H1 (cell line): ENCODE data around the gene DDX49. TPM values are rescaled to one million over a fixed set of nuclear protein-coding genes. Genes with fewer than 3 reads are reported as not detected.

ENCODE experiments used
- CTCF ChIA-PET: fragments of 300-600 bp; sonication (Branson Sonifier 250); formaldehyde crosslinking; loops from one replicate; lab custom pipeline; 2021; ENCODE audit not compliant: partially characterized antibody; lab: Charles Lee
- POLR2A ChIA-PET: fragments of 300-600 bp; sonication (Branson Sonifier 250); formaldehyde crosslinking; loops from one replicate; lab custom pipeline; 2021; ENCODE audit warnings: inconsistent platforms; ENCODE audit not compliant: partially characterized antibody; lab: Charles Lee
- DNase-seq, 2 experiments: peaks; one replicate each; pipeline versions ENCODE4 v3.0.0 to v3.0.0-alpha.2; 2010 to 2022; ENCODE audit warnings: low spot score in 2 of 2, low read depth in 1 of 2, mixed read lengths in 1 of 2
- FAIRE-seq: peaks from 2 replicates; lab custom pipeline; 2011; peaks lifted over from hg19 to GRCh38; lab: Jason Lieb, UNC
- H2AFZ ChIP-seq: 2 replicates; pipeline ENCODE4 v1.8.1; 2012; ENCODE audit warnings: low read length, inconsistent platforms
- H2AK5ac ChIP-seq: 2 replicates; pipeline ENCODE4 v1.6.1; 2013; ENCODE audit warnings: low read depth, low read length
- H2BK120ac ChIP-seq: replicated peaks from 2 replicates; pipeline ENCODE3; 2013; ENCODE audit warnings: low read depth, low read length, inconsistent platforms
- H2BK12ac ChIP-seq: 2 replicates; pipeline ENCODE4 v1.6.1; 2013; ENCODE audit warnings: low read depth, low read length
- H2BK15ac ChIP-seq: 2 replicates; pipeline ENCODE4 v1.6.1; 2013; ENCODE audit warnings: low read length
- H2BK20ac ChIP-seq: 2 replicates; pipeline ENCODE4 v1.6.1; 2013; ENCODE audit warnings: low read length
- H2BK5ac ChIP-seq: 2 replicates; pipeline ENCODE4 v1.6.1; 2013; ENCODE audit warnings: low read depth, low read length
- H3K14ac ChIP-seq: 2 replicates; pipeline ENCODE4 v1.6.1; 2013; ENCODE audit warnings: inconsistent platforms; ENCODE audit not compliant: insufficient read length
- H3K18ac ChIP-seq: 2 replicates; pipeline ENCODE4 v1.6.1; 2013; ENCODE audit warnings: low read length; ENCODE audit errors: extremely low read depth
- H3K23ac ChIP-seq: 2 replicates; pipeline ENCODE4 v1.6.1; 2013; ENCODE audit warnings: inconsistent platforms; ENCODE audit not compliant: insufficient read length
- H3K23me2 ChIP-seq: 2 replicates; pipeline ENCODE4 v1.6.1; 2013; ENCODE audit warnings: low read depth, low read length
- H3K27ac ChIP-seq: 2 replicates; pipeline ENCODE4 v1.6.1; 2011; ENCODE audit warnings: low read depth, low read length, inconsistent platforms
- H3K27me3 ChIP-seq, 4 experiments: replicated peaks in 1 of 4; 1 replicate in 1 of 4; 2 replicates in 3 of 4; pipeline versions ENCODE4 v1.6.1 to v1.8.1; 2011 to 2013; ENCODE audit warnings: low read length in 3 of 4, mild to moderate bottlenecking in 3 of 4, inconsistent platforms in 2 of 4, mixed read lengths in 2 of 4, moderate library complexity in 1 of 4; ENCODE audit not compliant: control insufficient read depth in 3 of 4, insufficient read depth in 3 of 4; ENCODE audit errors: extremely low read depth in 1 of 4
- H3K36me3 ChIP-seq, 4 experiments: 2 replicates each; pipeline versions ENCODE4 v1.6.1 to v1.8.1; 2011 to 2013; ENCODE audit warnings: mild to moderate bottlenecking in 4 of 4, low read length in 3 of 4, moderate library complexity in 2 of 4, control low read depth in 1 of 4, inconsistent platforms in 1 of 4; ENCODE audit not compliant: insufficient read depth in 4 of 4, control insufficient read depth in 2 of 4
- H3K4ac ChIP-seq: replicated peaks from 2 replicates; pipeline ENCODE3; 2013; ENCODE audit warnings: low read length, low read depth, mixed read lengths, inconsistent platforms; ENCODE audit not compliant: insufficient read length
- H3K4me1 ChIP-seq, 4 experiments: replicated peaks in 1 of 4; 1 replicate in 1 of 4; 2 replicates in 3 of 4; pipeline versions ENCODE4 v1.6.1 to v1.8.1; 2011 to 2013; ENCODE audit warnings: low read length in 3 of 4, inconsistent platforms in 2 of 4, mixed read lengths in 1 of 4; ENCODE audit not compliant: insufficient read depth in 4 of 4, control insufficient read depth in 3 of 4
- H3K4me2 ChIP-seq, 2 experiments: 2 replicates each; pipeline versions ENCODE4 v1.6.1 to v1.8.1; 2011 to 2013; ENCODE audit warnings: low read depth in 2 of 2, low read length in 2 of 2, control low read depth in 1 of 2, inconsistent platforms in 1 of 2, mild to moderate bottlenecking in 1 of 2; ENCODE audit not compliant: insufficient read depth in 1 of 2
- H3K4me3 ChIP-seq, 4 experiments: fragments of 200-600, 300-600 bp in 1 of 4; sonication (generic), shearing (Covaris generic), sonication (Bioruptor Twin) in 1 of 4; 2 replicates each; pipeline versions ENCODE4 v1.5.1 to v1.8.1; 2011 to 2016; ENCODE audit warnings: low read length in 4 of 4, low read depth in 3 of 4, control low read depth in 2 of 4, inconsistent platforms in 2 of 4, mild to moderate bottlenecking in 2 of 4, mixed read lengths in 1 of 4, moderate library complexity in 1 of 4; ENCODE audit not compliant: insufficient read depth in 2 of 4; ENCODE audit errors: extremely low read depth in 1 of 4
- H3K56ac ChIP-seq: replicated peaks from 2 replicates; pipeline ENCODE3; 2013; ENCODE audit warnings: low read depth, mild to moderate bottlenecking, mixed read lengths, low read length, inconsistent platforms; ENCODE audit not compliant: insufficient read length
- H3K79me1 ChIP-seq: 2 replicates; pipeline ENCODE4 v1.6.1; 2013; ENCODE audit warnings: low read depth, low read length, control low read depth
- H3K79me2 ChIP-seq, 2 experiments: 2 replicates each; pipeline versions ENCODE4 v1.6.1 to v1.8.1; 2012 to 2013; ENCODE audit warnings: low read length in 2 of 2, mild to moderate bottlenecking in 2 of 2, inconsistent platforms in 1 of 2; ENCODE audit not compliant: insufficient read depth in 2 of 2, control insufficient read depth in 1 of 2
- H3K9ac ChIP-seq, 4 experiments: replicated peaks in 1 of 4; 1 replicate in 1 of 4; 2 replicates in 3 of 4; pipeline versions ENCODE4 v1.6.1 to v1.8.1; 2011 to 2013; ENCODE audit warnings: low read depth in 3 of 4, low read length in 3 of 4, control low read depth in 2 of 4, mild to moderate bottlenecking in 2 of 4, moderate library complexity in 2 of 4, inconsistent platforms in 1 of 4; ENCODE audit errors: extremely low read depth in 1 of 4
- H3K9me3 ChIP-seq, 2 experiments: 2 replicates each; pipeline versions ENCODE4 v1.6.1 to v1.8.1; 2012 to 2013; ENCODE audit warnings: mild to moderate bottlenecking in 2 of 2, moderate library complexity in 2 of 2, control low read depth in 1 of 2, inconsistent platforms in 1 of 2, low read depth in 1 of 2, low read length in 1 of 2, mixed read lengths in 1 of 2; ENCODE audit not compliant: insufficient read depth in 2 of 2
- H4K20me1 ChIP-seq, 2 experiments: replicated peaks in 1 of 2; 2 replicates each; pipeline versions ENCODE3 to v1.8.1; 2011 to 2013; ENCODE audit warnings: inconsistent platforms in 2 of 2, low read length in 2 of 2, mild to moderate bottlenecking in 1 of 2; ENCODE audit not compliant: insufficient read depth in 2 of 2, control insufficient read depth in 1 of 2
- H4K5ac ChIP-seq: 2 replicates; pipeline ENCODE4 v1.6.1; 2013; ENCODE audit warnings: low read length, low read depth, mixed read lengths, inconsistent platforms; ENCODE audit not compliant: insufficient read length
- H4K8ac ChIP-seq: 2 replicates; pipeline ENCODE4 v1.8.0; 2013; ENCODE audit warnings: mild to moderate bottlenecking, moderate library complexity, low read length, inconsistent platforms; ENCODE audit not compliant: insufficient read depth; ENCODE audit errors: extremely low read depth
- H4K91ac ChIP-seq: replicated peaks from 2 replicates; pipeline ENCODE3; 2013; ENCODE audit warnings: low read length, mixed read lengths, inconsistent platforms; ENCODE audit not compliant: insufficient read length
- KDM1A ChIP-seq: fragments of 200-600, 300-600 bp; sonication (generic); IDR thresholded peaks from 2 replicates; pipeline ENCODE4 v1.7.1; 2016; ENCODE audit warnings: mild to moderate bottlenecking, low read length, borderline replicate concordance
- MAX ChIP-seq: IDR thresholded peaks from 2 replicates; pipeline ENCODE4 v1.6.1; 2012; ENCODE audit warnings: inconsistent platforms
- RBBP5 ChIP-seq: IDR thresholded peaks from 2 replicates; pipeline ENCODE4 v1.7.1; 2012; ENCODE audit warnings: low read depth, mild to moderate bottlenecking, inconsistent platforms, low read length, moderate library complexity, borderline replicate concordance
- SP4 ChIP-seq: IDR thresholded peaks from 2 replicates; pipeline ENCODE4 v1.6.1; 2012; ENCODE audit warnings: low read length, inconsistent platforms
- YY1 ChIP-seq: IDR thresholded peaks from 2 replicates; pipeline ENCODE4 v1.6.1; 2011; ENCODE audit warnings: low read depth, mild to moderate bottlenecking, low read length
- WGBS, 2 experiments: shearing (Covaris generic) in 1 of 2; methylation state at CpG; one replicate each; pipeline versions ENCODE4 v1.1.6 to v1.1.7; 2013 to 2015; ENCODE audit warnings: low lambda C conversion rate in 2 of 2, mixed read lengths in 2 of 2, inconsistent platforms in 1 of 2, low coverage in 1 of 2, missing lambda C conversion rate in 1 of 2; ENCODE audit not compliant: insufficient replicate concordance in 2 of 2, insufficient coverage in 1 of 2, insufficient read length in 1 of 2; ENCODE audit errors: extremely low coverage in 1 of 2, missing lambda C conversion rate in 1 of 2; 5-methylcytosine and 5-hydroxymethylcytosine counted together
- polyA plus RNA-seq, 7 experiments: library from polyadenylated mRNA; depleted of rRNA in 3 of 7; stranded (reverse) in 5 of 7; unstranded in 2 of 7; fragments of >200 nt in 5 of 7; fragments of 200-250 nt in 2 of 7; gene quantifications; 1 replicate in 5 of 7; 2 replicates in 1 of 7; 4 replicates in 1 of 7; pipeline versions ENCODE4 v1.2.1 to v1.2.3, GENCODE V29; 2011 to 2013; ENCODE audit warnings: missing spikeins in 2 of 7, mixed read lengths in 2 of 7
- total RNA-seq: library from RNA; stranded (reverse); fragmentation: NEBNext Ultra II Directional; extraction: Animal tissue kit (Norgen Biotek cat#: 25700); gene quantifications from 2 replicates; pipeline ENCODE4 v1.2.1, GENCODE V29; 2021

The DDX49 gene
- total and polyA plus RNA-seq, 2 of the 8 experiments (the other 6 are each of a cell fraction or from before 2014, with no cell fraction given), result 41.3 to 46.5 TPM

DNA sequence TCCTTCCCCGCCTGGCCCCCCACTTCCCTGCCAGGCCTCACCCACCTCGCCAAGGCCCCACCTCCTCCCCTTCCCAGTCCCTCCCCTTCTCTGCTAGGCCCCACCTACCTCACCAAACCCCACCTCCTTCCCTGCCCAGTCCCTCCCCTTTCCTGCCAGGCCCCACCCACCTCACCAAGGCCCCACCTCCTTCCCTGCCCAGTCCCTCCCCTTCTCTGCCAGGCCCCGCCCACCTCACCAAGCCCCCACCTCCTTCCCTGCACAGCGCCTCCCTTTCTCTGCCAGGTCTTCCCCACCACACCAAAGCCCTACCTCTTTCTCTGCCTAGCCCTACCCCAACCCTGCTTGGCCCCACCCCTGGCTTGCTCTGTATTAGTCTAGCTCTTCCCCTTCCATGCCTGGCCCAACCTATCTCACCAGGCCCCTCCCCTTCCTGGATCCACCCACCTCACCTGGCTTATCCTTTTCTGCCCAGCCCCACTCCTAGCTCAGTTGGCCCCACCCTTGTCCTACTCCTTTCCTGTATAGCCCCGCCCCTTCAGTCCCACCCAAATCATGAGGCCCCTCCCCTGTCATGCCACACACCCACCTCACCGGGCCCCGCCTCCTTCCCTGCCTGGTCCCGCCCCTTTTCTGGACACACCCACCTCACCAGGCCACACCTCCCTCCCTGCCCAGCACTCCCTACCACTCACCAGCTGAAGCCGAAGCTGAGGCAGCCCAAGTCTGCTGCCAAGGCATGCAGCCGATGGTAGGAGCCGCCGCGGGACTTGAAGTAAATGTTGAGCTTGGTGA lies 39.7 kb upstream of the DDX49 start:
- CTCF ChIA-PET, result interaction anchor here (0.6 to 0.9 kb wide), 3 partner anchors 11 to 414 kb away, joined by 3 to 5 read pairs (median 3); partner anchors contain the start of gene DDX49
- H3K27ac ChIP-seq, result no peak overlapping the region
- H3K4me3 ChIP-seq, result no peak overlapping the region
- H3K23ac ChIP-seq, result no peak overlapping the region
- no peak overlapping the region for H3K4me2 ChIP-seq
- 0 out of 7 replicates have a peak overlapping the region, but pooled peaks of 2 of the 4 experiments have one; percentile 16 to 43 for H3K9ac ChIP-seq
- H4K8ac ChIP-seq, result no peak overlapping the region
- H3K14ac ChIP-seq, result no peak overlapping the region
- H3K23me2 ChIP-seq, result no peaks in the 10 kb centered on the region; the same call in 1 of the 2 replicates
- POLR2A ChIA-PET, result interaction anchor here (0.6 to 2.2 kb wide), 6 partner anchors 10 to 109 kb away, joined by 3 to 7 read pairs (median 4); partner anchors contain the start of gene CERS1
- FAIRE-seq, result peak; percentile 50
- H3K79me1 ChIP-seq, result no peaks in the 10 kb centered on the region
- H3K36me3 ChIP-seq, result peaks cover 0 to 17% (median 4%) of the 10 kb centered on the region in 4 experiments; a peak in 4 of 8 replicates
- H2BK12ac ChIP-seq, result no peak overlapping the region
- no peak overlapping the region for H2BK120ac ChIP-seq
- H3K18ac ChIP-seq, result no peak overlapping the region
- peak in 1 of 2 experiments; percentile 84 for DNase-seq
- H4K5ac ChIP-seq, result no peak overlapping the region
- H3K4ac ChIP-seq, result no peak overlapping the region
- H2BK15ac ChIP-seq, result no peak overlapping the region
- H2AK5ac ChIP-seq, result no peak overlapping the region
- peaks cover 2 to 10% of the 10 kb centered on the region in 2 experiments for H4K20me1 ChIP-seq
- no peak overlapping the region for H2BK20ac ChIP-seq
- no peak overlapping the region for H4K91ac ChIP-seq
- no peak overlapping the region for H2BK5ac ChIP-seq
- no peaks in the 10 kb centered on the region; a peak in 1 of 4 replicates for H3K9me3 ChIP-seq
- H3K27me3 ChIP-seq, result no peaks in the 10 kb centered on the region; a peak in 1 of 7 replicates
- no peaks in the 10 kb centered on the region for H3K79me2 ChIP-seq
- no peaks in the 10 kb centered on the region; a peak in 4 of 7 replicates for H3K4me1 ChIP-seq
- H3K56ac ChIP-seq, result no peak overlapping the region
- TF ChIP-seq SP4, result peak; percentile 54; the same call in 1 of the 2 replicates
- TF ChIP-seq RBBP5, result no peak
- no peak for TF ChIP-seq YY1
- TF ChIP-seq KDM1A, result no peak
- 0 out of 2 replicates have a peak, but pooled peaks have one; percentile 6 for TF ChIP-seq MAX
- TF ChIP-seq, all 59 proteins: peak for 2
- 85% methylated on average over 7 of the region's 13 CpGs; no CpG with 5 or more reads in 1 of the 2 experiments for WGBS, 2 experiments
- no peak overlapping the region for H2AFZ ChIP-seq
